ENCODE data around the gene PARP11.

The PARP11 gene

GRCh38 chr12:3834774-3835173 lies 38.4 kb downstream of the PARP11 start:
- H3K27ac ChIP-seq = no peak overlapping the region

DNA sequence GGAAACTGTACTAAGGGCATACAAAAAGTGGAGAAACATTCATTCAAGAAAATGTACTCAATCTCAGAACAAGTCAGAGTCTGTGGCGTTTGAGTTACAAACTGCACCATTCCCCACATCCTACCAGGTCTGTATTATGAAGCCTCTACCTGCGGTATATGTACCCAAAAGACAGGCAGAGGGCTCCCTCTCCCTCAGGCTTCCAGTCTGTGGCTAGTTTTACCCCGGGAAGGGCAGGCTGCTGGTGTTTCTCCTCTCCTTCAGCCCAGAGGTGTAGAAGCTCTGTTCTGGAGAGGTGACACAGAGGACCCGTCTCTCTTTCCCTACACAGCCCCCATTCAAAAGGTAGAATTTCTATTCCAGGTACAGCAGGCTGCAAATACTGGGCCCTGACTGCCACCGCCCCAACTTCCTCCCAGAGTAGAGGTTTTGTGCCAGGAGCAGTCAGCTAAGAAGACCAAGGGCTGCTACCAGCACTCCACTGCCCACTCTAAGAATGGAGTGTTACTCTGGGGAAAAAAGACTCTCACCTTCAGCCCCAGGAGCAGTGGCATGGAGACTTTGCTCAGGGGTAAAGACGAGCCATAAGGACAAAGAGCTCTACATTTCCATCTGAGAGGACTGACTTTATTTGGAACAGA lies 39.4 kb downstream of the PARP11 start:
- Histone ChIP-seq H3K4me3 (no peak overlapping the region), H3K27ac (no peak overlapping the region)

More at GRCh38 chr12:3834774-3835173, 38.4 kb downstream of the PARP11 start:
- H3K4me3 ChIP-seq = no peak overlapping the region

DNA sequence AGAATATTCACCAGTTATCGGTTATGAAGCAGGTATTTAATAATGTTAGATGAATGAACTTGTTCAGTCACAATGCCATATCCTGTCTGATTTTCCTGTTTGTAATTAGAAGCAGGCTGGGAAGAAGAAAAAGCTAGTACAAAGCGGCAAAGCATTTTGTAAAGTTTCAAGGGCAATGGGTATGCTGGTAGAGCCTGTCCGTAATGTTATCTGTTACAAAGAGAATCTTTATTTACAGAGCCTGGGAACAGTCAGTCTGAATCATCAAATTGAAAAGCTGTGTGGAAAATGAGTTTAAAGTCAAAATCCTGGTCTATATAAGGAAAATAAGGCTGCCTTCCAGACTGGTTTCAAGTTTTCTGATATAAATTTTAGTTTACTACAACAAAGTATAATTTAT lies 40.5 kb downstream of the PARP11 start:
- Histone ChIP-seq H3K27ac (no peak overlapping the region), H3K4me3 (no peak overlapping the region)

DNA sequence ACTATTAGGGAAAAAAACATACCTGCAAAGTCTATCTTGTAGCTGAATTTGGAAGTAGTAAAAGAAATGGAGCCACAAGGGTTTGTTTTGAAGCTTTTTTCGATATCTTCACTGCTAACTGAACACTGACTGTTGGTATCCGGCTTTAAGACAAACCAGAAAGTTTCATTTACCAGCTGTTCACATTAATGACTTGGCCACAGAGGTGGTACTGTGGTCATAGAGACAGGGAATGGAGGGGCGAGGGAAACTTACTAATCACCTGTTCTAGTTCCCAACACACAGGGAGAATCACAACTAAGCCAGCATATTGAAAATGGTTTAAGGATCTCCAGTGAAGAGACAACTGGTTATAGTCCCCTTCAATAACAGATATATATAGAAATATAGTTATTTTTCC lies 44.3 kb downstream of the PARP11 start:
- H3K4me3 ChIP-seq = no peak overlapping the region
- H3K27ac ChIP-seq = no peak overlapping the region

GRCh38 chr12:3827301-3828000 lies 45.7 kb downstream of the PARP11 start:
- no peak overlapping the region for H3K4me3 ChIP-seq
- H3K27ac ChIP-seq = no peak overlapping the region

GRCh38 chr12:3821441-3821840 lies 51.8 kb downstream of the PARP11 start:
- H3K27ac ChIP-seq = no peak overlapping the region
- H3K4me3 ChIP-seq = no peak overlapping the region

DNA sequence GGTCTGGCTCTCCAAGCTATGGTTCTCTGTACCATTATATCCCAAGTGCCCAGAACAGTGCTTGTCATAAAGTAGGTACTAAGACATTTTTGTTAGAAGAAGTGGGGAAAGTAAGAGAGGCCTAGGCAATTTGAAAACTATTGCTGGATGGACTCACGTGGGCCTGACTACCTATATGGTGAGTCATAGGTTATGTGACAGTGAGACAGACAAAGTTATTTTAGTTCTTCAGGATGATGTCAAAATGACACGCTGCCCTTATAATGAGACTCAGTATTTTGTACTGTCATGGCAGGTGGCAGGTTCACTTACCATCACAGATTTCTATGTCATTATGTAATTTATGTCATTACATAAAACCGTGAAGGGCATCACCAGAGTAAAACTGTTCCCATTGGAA lies 53.1 kb downstream of the PARP11 start:
- Histone ChIP-seq H3K27ac (no peak overlapping the region), H3K4me3 (no peak overlapping the region)

DNA sequence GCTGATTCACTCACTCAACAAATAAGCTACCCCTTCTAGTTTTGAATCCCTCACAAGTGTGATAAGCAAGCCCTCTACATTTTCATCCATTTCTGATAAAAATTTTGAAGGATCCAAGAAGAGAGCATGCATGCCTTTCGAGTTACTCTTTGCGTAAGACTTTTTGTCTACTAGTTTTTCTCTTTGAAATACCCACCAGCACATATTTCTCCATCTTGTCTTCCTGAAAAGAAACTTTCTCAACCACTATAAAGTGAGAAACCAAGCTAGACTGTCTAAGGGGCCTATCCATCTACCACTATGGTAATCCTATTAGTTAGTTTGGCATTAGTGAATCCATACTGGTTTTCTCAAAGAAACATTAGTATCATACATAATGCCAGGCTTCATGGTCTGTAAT lies 56.9 kb downstream of the PARP11 start:
- no peak overlapping the region for H3K4me3 ChIP-seq
- no peak overlapping the region for H3K27ac ChIP-seq

DNA sequence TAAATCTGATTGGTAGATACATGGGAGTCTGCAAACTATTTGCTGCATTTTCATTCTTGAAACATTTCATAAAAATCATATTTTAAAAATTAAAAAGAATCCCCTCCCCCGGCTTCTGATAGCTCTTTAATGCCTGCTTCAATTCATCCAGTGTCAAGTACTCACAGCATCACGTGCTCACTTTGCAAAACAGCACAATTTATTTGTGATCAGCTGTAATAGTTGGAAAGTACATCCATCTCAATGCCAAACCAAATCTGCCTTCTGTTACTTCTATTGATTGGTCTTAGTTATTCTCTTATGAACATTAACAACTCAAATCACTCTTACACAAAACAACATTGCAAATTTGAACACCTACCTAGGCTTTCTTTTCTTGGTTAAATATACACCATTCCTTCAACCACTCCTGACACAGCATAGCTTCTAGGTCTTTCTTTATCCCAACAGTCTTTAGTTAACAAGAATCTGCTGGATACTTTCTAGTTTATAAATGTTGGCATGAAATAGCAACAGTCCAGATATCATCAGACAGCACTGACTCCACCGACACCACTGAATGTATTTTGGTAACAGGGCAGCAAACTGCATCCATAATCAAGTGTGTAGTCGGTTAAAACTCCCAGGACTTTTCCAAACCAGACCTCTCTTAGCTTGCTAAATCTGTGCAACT lies 58.0 kb downstream of the PARP11 start:
- H3K27ac ChIP-seq = no peak overlapping the region
- H3K4me3 ChIP-seq = no peak overlapping the region

DNA sequence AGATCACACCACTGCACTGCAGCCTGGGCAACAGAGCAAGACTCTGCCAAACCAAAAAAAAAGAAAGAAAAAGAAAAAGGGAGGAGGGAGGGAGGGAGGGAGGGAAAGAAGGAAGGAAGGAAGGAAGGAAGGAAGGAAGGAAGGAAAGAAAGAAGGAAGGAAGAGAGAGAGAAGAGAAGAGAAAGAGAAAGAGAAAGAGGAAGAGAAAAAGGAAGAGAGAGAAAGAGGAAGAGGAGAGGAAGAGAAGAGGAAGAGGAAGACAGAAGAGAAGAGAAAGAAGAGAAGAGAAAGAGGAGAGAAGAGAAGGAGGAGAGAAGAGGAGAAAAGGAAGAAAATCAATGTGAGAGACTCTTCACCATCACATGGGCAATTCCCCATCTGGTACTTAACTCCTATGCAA lies 62.7 kb downstream of the PARP11 start:
- H3K27ac ChIP-seq = no peak overlapping the region
- H3K4me3 ChIP-seq = no peak overlapping the region

GRCh38 chr12:3810016-3810370 lies 63.2 kb downstream of the PARP11 start:
- Histone ChIP-seq H3K27ac (no peak overlapping the region), H3K4me3 (no peak overlapping the region)

GRCh38 chr12:3809357-3810015 lies 63.7 kb downstream of the PARP11 start:
- Histone ChIP-seq H3K4me3 (no peak overlapping the region), H3K27ac (no peak overlapping the region)

GRCh38 chr12:3805077-3805476 lies 68.1 kb downstream of the PARP11 start:
- Histone ChIP-seq H3K4me3 (no peak overlapping the region), H3K27ac (no peak overlapping the region)

DNA sequence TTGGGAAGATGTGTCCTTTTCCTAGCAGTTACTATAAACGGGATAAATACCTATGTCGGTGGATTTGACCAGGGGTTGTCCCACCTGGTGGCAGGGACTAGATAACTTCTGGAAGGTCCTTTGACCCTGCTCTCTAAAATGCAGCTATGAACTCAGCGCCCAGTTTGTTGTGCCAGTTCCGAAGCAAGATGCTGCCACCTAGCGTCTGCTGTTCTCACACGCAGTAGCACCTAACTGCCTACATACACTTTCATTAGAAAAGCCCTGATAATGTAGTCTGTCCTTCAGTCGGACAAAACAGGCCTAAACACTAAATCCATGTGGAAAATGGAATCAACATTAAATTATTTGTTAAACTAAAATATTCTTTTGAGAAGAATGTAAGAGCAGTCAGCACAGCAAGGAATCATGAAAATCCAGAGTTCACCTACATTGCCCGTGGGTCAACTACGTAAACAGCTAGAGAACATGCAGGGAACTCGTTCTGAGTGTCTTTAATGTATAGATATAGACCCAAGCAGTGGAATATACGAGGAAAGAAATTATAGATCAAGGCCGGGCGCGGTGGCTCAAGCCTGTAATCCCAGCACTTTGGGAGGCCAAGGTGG lies 69.2 kb downstream of the PARP11 start:
- no peak overlapping the region for H3K4me3 ChIP-seq

GRCh38 chr12:3802721-3803120 lies 70.5 kb downstream of the PARP11 start:
- H3K27ac ChIP-seq = no peak overlapping the region
- H3K4me3 ChIP-seq = no peak overlapping the region

More for the DNA sequence above, 69.2 kb downstream of the PARP11 start:
- H3K27ac ChIP-seq = no peak overlapping the region

GRCh38 chr12:3797531-3798048 lies 75.6 kb downstream of the PARP11 start:
- Histone ChIP-seq H3K27ac (no peak overlapping the region), H3K4me3 (no peak overlapping the region)

DNA sequence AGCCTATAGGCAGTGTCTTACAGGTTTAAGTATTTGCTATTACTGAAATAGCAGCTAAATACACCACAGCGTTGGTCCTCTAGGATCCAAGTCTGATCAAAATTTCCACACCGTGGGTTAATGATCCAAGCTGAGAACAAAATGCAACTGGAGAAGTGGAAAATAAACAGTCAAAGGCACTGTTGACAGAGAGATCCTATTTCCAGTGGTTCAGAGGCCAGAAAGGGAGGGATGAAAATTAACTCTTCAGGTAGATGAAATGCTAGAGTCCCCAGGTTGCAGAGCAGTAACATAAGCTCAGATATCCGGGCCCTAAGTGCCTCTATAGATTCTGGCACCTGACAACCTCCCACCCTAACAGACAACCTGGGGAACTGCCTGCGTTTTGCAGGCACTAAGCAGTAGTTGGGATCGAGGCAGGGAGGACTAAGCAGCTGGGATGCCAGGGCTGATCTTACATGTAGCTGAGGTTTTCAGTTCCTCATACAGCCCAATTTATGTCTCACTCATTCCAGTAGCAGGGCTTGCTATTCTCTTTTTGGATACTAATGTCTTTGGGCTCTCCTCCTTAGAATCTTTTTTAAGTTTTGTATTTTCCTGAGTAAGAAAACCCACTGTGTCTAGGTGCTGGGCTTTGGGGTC lies 77.6 kb downstream of the PARP11 start:
- H3K27ac ChIP-seq = no peak overlapping the region
- H3K4me3 ChIP-seq = no peak overlapping the region

GRCh38 chr12:3795066-3795465 lies 78.1 kb downstream of the PARP11 start:
- no peak overlapping the region for H3K27ac ChIP-seq
- H3K4me3 ChIP-seq = no peak overlapping the region

GRCh38 chr12:3792623-3793288 lies 80.4 kb downstream of the PARP11 start:
- no peak overlapping the region for H3K4me3 ChIP-seq
- no peak overlapping the region for H3K27ac ChIP-seq
